SK-N-MC (cell line): ENCODE results near the gene ASB3.

Experiments used
- EZH2 ChIP-seq: fragments of 200-600 bp; sonication (generic); IDR thresholded peaks from one replicate; pipeline ENCODE4 v1.6.1; 2017; ENCODE audit warnings: antibody characterized with exemption
- FOXP2 ChIP-seq: optimal IDR thresholded peaks from 2 replicates; pipeline ENCODE3; 2011; ENCODE audit warnings: mild to moderate bottlenecking, moderate library complexity; ENCODE audit not compliant: insufficient read depth; ENCODE audit errors: extremely low read length, control extremely low read depth
- POLR2AphosphoS5 ChIP-seq: IDR thresholded peaks from 2 replicates; pipeline ENCODE4 v1.6.1; 2012; ENCODE audit warnings: mild to moderate bottlenecking, low read depth, low read length, borderline replicate concordance

DNA sequence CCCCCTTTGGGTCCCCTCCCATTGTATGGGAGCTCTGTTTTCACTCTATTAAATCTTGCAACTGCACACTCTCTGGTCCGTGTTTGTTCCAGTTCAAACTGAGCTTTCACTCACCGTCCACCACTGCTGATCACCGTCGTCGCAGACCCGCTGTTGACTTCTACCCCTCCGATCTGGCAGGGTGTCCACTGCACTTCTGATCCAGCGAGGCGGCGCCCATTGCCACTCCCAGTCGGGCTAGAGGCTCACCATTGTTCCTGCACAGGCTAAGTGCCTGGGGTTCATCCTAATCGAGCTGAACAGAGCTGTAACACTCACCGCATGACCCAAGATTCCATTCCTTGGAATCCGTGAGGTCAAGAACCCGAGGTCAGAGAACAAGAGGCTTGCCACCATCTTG is 30.1 kb downstream of the ASB3 start:
- TF ChIP-seq POLR2AphosphoS5 (no peak), EZH2 (no peak), FOXP2 (no peak)
